Dermis microvascular lymphatic vessel endothelial cell (primary cell): ENCODE results near the gene ABLIM3. TPM values are rescaled to one million over a fixed set of nuclear protein-coding genes. Genes with fewer than 3 reads are reported as not detected.

Experiments used
- DNase-seq, 2 donors: peaks; one replicate each; pipeline versions ENCODE4 v3.0.0 to v3.0.0-alpha.2; 2010; ENCODE audit warnings: low read depth in 2 of 2
- total RNA-seq: library from RNA; depleted of rRNA; stranded (reverse); fragments of >200 nt; gene quantifications from 2 replicates; pipeline ENCODE4 v1.2.1, GENCODE V29; 2014

Gene ABLIM3
- total RNA-seq = 19.5 and 36.5 TPM in 2 replicates

DNA sequence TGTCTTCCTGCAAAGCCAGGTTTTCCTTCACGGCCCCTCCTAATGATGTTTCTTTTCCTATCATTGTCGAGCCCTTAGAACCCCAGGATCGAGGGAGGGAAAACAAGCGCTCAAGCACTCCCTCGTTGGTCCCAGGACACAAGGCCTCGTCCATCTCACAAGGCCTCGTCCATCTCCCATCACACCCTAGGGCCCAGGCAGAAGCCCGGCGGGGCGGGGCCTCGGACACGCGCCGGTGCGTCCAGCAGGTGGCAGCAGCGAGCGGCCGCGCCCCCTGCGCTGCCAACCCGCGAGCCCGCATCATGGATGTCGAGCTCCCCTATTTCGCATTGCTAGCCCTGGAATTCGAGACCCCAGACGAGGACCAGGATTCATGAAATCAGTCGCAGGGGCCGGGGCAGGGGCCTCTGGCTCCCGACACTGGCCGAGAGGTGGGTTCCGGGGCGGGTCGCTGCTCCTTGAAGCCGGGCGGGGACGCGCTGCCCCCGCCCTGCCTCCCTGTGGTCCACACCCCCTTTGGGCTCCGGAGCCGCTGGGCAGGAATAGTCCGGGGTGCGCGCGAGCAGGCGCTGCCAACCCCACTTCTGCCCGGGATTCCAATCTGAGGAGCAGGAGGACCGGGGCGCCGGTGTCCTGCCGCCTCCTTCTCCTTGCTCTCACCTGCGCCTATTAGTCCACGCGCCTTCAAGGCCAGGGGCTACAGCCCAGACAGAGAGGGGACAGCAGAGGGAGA lies at the start of gene ABLIM3:
Gene ABLIM3, plus strand, starts transcription at position 270 of the 733 bp plus-strand sequence. CDS start 603 bp downstream, outside the sequence.
- DNase-seq = peak in 1 of 2 donors; percentile 73

- DNase-seq = no peak
Measured at GRCh38 chr5:149093625-149094024, 47.7 kb upstream of the ABLIM3 start.

DNA sequence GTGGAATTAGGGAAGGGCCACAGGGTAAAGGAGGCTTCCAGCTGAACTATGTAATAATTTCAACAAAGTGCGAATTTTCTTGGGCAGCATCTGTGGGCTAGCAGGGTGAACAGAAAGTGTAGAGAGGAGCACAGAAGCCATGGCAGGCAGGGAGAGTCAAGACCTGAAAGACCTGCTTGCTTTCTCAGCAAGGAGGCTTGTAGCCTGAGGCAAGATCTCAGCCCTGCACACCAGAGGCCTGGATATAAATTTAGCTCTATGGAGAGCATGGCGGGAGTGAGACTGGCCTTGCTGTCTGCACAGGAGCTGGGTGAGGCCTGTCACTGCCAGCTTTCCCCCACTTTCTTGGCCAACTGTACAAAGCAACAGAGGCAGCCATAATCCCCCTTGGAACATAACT lies 46.3 kb upstream of the ABLIM3 start:
- DNase-seq = no peak

DNA sequence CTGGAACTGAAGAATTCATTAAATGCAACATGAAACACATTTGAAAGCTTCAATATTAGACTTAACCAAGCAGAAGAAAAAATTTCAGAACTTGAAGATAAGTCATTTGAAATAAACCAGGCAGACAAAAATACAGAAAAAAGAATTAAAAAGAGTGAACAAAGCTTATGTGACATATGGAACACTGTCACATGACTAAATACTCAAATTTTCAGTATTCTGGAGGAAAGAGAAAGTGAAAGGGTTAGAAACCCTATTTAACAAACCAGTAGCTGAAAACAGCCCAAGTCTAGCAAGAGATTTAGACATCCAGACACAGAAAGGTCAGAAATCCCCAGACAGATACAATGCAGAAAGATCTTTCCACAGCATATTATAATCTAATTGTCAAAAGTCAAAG lies 41.4 kb upstream of the ABLIM3 start:
- no peak for DNase-seq

- DNase-seq = no peak
Measured at GRCh38 chr5:149100331-149100730, 41.0 kb upstream of the ABLIM3 start.

- no peak for DNase-seq
Measured at GRCh38 chr5:149108651-149109280, 32.5 kb upstream of the ABLIM3 start.

- DNase-seq = no peak
Measured at GRCh38 chr5:149110406-149110805, 30.9 kb upstream of the ABLIM3 start.

- no peak for DNase-seq
Measured at GRCh38 chr5:149113669-149114068, 27.6 kb upstream of the ABLIM3 start.

GRCh38 chr5:149114403-149115312 lies 26.6 kb upstream of the ABLIM3 start:
- peak; percentile 82 to 90 for DNase-seq

GRCh38 chr5:149117970-149118369 lies 23.3 kb upstream of the ABLIM3 start:
- DNase-seq = no peak

DNA sequence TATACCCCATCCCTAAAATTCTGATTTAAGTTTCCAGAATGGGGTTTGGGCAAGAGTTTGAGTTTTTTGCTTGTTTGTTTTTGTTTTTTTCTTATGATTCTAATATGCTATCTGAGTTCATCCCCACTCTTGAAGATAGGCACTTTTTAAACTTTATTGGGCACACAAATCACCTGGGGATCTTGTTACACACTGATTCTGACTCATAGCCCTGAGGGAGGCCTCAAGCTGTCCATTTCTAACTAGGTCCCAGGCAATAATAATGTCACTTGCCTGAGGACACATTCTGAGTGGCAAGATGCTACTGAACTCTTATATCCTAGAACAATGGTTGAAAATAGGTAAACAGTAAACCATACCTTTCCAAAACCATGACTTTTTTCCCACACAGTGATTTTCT lies 22.8 kb upstream of the ABLIM3 start:
- DNase-seq = no peak

DNA sequence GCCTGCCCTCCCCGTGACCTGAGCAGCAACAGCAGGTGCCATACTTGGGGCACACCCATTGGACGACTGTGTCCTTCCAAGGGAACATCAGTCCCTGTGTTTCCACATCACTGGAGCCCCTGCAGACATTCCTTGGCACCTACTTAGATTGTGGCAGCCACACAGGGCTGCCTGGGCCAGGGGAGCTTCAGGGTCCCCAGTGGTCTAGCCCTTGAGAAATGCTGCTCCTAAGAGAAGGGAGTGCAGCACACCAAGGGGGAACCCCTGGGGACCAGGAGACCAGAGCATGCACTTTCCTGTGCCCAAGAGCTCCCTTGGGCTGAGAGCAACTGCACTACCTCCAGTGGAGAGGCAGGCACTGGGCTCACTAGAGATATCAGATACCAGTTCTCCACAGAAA lies 20.1 kb upstream of the ABLIM3 start:
- DNase-seq = no peak

GRCh38 chr5:149123211-149123610 lies 18.1 kb upstream of the ABLIM3 start:
- no peak for DNase-seq

- DNase-seq = peak in 1 of 2 donors; percentile 34
Measured at GRCh38 chr5:149125386-149125891, 15.9 kb upstream of the ABLIM3 start.

- DNase-seq = no peak
Measured at GRCh38 chr5:149126906-149127305, 14.4 kb upstream of the ABLIM3 start.

- no peak for DNase-seq
Measured at GRCh38 chr5:149127394-149127955, 13.8 kb upstream of the ABLIM3 start.

GRCh38 chr5:149128023-149128875 lies 13.0 kb upstream of the ABLIM3 start:
- DNase-seq = peak in 1 of 2 donors; percentile 46

DNA sequence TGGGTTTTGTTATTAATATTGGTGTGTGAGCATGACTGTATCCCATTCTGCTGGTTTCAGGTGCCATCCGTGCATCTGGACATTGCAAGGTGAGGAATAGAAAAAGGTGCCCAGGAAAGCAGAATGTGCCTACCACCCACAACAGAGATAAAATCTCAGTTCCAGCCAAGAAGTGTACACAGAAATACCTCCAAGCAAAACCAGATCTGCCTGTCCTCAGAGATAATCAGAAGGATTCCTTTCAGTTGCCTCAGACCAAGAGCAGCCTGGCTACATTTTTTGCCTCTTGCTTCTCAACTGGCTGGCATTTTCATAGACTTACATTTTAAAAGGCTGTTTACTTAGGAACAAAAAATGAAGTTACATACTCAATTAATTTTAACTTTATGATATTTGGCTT lies 12.1 kb upstream of the ABLIM3 start:
- no peak for DNase-seq

DNA sequence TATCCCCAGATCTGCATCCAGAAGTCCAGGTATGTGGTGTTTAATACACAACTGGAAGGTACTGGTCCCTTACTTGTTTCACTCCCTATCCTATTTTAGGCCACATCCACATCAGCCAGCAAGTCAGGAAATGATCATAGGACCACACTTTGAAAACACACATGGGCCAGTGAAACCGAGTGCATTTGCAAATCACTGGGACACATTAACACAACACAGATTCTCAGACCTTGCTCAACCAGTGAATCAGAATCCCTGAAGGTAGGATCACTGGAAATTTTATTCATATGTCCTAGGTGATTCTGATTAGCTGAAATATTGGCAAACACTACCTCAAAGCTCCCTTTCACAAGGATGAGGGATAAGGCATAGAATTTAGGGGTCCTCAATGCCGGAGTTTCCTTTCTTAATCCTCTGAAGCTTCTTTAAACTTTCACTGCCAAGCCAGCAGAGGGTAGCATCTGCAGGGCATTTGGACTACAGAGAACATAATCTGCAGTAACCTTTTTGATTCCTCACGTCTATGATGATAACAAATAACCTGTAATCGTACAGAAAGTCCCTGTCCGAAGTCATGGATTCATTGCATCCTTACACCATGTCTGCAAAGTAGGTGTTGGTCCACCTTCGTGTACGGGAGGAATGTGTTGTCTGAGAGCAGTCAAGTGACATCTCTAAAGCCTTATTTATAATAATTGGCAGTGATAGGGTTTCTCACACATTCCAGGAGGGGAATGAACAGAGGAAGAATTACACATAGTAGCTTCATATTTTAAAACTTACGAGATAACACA lies 11.0 kb upstream of the ABLIM3 start:
- peak in 1 of 2 donors; percentile 69 for DNase-seq

GRCh38 chr5:149132474-149132873 lies 8.8 kb upstream of the ABLIM3 start:
- DNase-seq = no peak
